ENCODE measurements around the gene TAS2R19.
"Not testable (repeated sequence)": the region's sequence is repeated elsewhere in the genome, so short reads cannot be mapped to it uniquely, and the experiment has no call there.

TAS2R19 gene

GRCh38 chr12:11022520-11022919 lies at the start of gene TAS2R19:
Gene TAS2R19, minus strand, starts transcription at chr12:11022620. Its CDS starts 49 bp downstream, at chr12:11022571.
- no peak for DNase-seq

- DNase-seq: no peak
Measured at GRCh38 chr12:11071414-11071813, 49.0 kb upstream of the TAS2R19 start.

GRCh38 chr12:11070999-11071398 lies 48.6 kb upstream of the TAS2R19 start:
- no peak for DNase-seq

GRCh38 chr12:11069854-11070365 lies 47.5 kb upstream of the TAS2R19 start:
- no peak for DNase-seq

GRCh38 chr12:11067514-11067913 lies 45.1 kb upstream of the TAS2R19 start:
- DNase-seq: no peak

GRCh38 chr12:11062194-11062593 lies 39.8 kb upstream of the TAS2R19 start, which contains the start of gene TAS2R46:
Gene TAS2R46, minus strand, starts transcription at chr12:11062294. Its CDS starts 0 bp downstream, at chr12:11062294.
- not testable (repeated sequence) for DNase-seq

GRCh38 chr12:11059784-11060183 lies 37.4 kb upstream of the TAS2R19 start:
- no peak for DNase-seq

- no peak for DNase-seq
Measured at GRCh38 chr12:11059041-11059440, 36.6 kb upstream of the TAS2R19 start.

- DNase-seq: no peak
Measured at GRCh38 chr12:11055306-11055705, 32.9 kb upstream of the TAS2R19 start.

GRCh38 chr12:11049806-11050531 lies 27.5 kb upstream of the TAS2R19 start:
- DNase-seq: not testable (repeated sequence)

- DNase-seq: not testable (repeated sequence)
Measured at GRCh38 chr12:11041366-11041765, 18.9 kb upstream of the TAS2R19 start.

- DNase-seq: no peak
Measured at GRCh38 chr12:11040162-11040561, 17.7 kb upstream of the TAS2R19 start.

- DNase-seq: no peak
Measured at GRCh38 chr12:11039171-11039570, 16.8 kb upstream of the TAS2R19 start.

- DNase-seq: not testable (repeated sequence)
Measured at GRCh38 chr12:11033959-11034358, 11.5 kb upstream of the TAS2R19 start.

- no peak for DNase-seq
Measured at GRCh38 chr12:11031307-11031706, 8.9 kb upstream of the TAS2R19 start, which contains the start of gene TAS2R31. Gene TAS2R31, minus strand, starts transcription at chr12:11031407. Its CDS starts 72 bp downstream, at chr12:11031335.

- no peak for DNase-seq
Measured at GRCh38 chr12:11026118-11026517, 3.7 kb upstream of the TAS2R19 start.

- DNase-seq: no peak
Measured at GRCh38 chr12:11023387-11023786, 967 bp upstream of the TAS2R19 start.

GRCh38 chr12:11016937-11017336 lies 5.5 kb downstream of the TAS2R19 start:
- DNase-seq: no peak

- DNase-seq: no peak
Measured at GRCh38 chr12:11015775-11016430, 6.5 kb downstream of the TAS2R19 start.

- no peak for DNase-seq
Measured at GRCh38 chr12:11014234-11014633, 8.2 kb downstream of the TAS2R19 start.

GRCh38 chr12:11007608-11008007 lies 14.8 kb downstream of the TAS2R19 start:
- no peak for DNase-seq

- no peak for DNase-seq
Measured at GRCh38 chr12:10998204-10998603, 24.2 kb downstream of the TAS2R19 start, which contains the start of gene TAS2R20. Gene TAS2R20, minus strand, starts transcription at chr12:10998304. Its CDS starts 429 bp downstream, at chr12:10997875.

GRCh38 chr12:10994307-10994706 lies 28.1 kb downstream of the TAS2R19 start:
- DNase-seq: no peak

- no peak for DNase-seq
Measured at GRCh38 chr12:10989107-10989506, 33.3 kb downstream of the TAS2R19 start.
